Gastroesophageal sphincter (tissue), 4 donors: Measurements from ENCODE around the gene YWHAQ. TPM values are rescaled to one million over a fixed set of nuclear protein-coding genes. Genes with fewer than 3 reads are reported as not detected.

Source experiments
- ATAC-seq: fragments of 150-250 bp; one replicate; pipeline ENCODE4 v1.9.1; 2016; ENCODE audit warnings: mild to moderate bottlenecking, moderate library complexity
- H3K27ac ChIP-seq, 4 donors: fragments of 200-600 bp; sonication (generic) in 3 of 4; 1 replicate in 3 of 4; 2 replicates in 1 of 4; pipeline ENCODE4 v1.5.1; 2016 to 2019
- H3K27me3 ChIP-seq: fragments of 200-600 bp; sonication (generic); one replicate; pipeline ENCODE4 v1.5.1; 2019
- H3K36me3 ChIP-seq, 2 donors: fragments of 200-600 bp; sonication (generic); one replicate each; pipeline ENCODE4 v1.5.1; 2019; ENCODE audit warnings: control low read depth in 1 of 2
- H3K4me1 ChIP-seq, 3 donors: fragments of 200-600 bp; sonication (generic); 1 replicate in 2 of 3; 2 replicates in 1 of 3; pipeline ENCODE4 v1.5.1; 2016 to 2019; ENCODE audit warnings: control low read depth in 2 of 3
- H3K4me3 ChIP-seq, 2 donors: fragments of 200-600 bp; sonication (generic); one replicate each; pipeline ENCODE4 v1.5.1; 2019; ENCODE audit warnings: mild to moderate bottlenecking in 1 of 2, moderate library complexity in 1 of 2
- H3K9me3 ChIP-seq, 3 donors: fragments of 200-600 bp; sonication (generic); one replicate each; pipeline ENCODE4 v1.5.1; 2017 to 2019; ENCODE audit warnings: control low read depth in 2 of 3
- EP300 ChIP-seq: sonication (generic); formaldehyde crosslinking; IDR thresholded peaks from one replicate; pipeline ENCODE4 v1.6.1; 2017; ENCODE audit warnings: antibody characterized with exemption, mild to moderate bottlenecking
- POLR2A ChIP-seq, 2 donors: fragments of 450-650 bp; IDR thresholded peaks; one replicate each; pipeline ENCODE4 v1.6.1; 2017; ENCODE audit warnings: antibody characterized with exemption in 2 of 2, mild to moderate bottlenecking in 2 of 2, moderate library complexity in 1 of 2
- POLR2AphosphoS5 ChIP-seq: sonication (generic); formaldehyde crosslinking; IDR thresholded peaks from one replicate; pipeline ENCODE4 v1.6.1; 2017; ENCODE audit warnings: antibody characterized with exemption
- WGBS, 2 donors: methylation state at CpG; one replicate each; pipeline ENCODE4 v1.1.5; 2018; ENCODE audit warnings: low coverage in 1 of 2; 5-methylcytosine and 5-hydroxymethylcytosine counted together
- total RNA-seq, 4 donors: library from RNA; depleted of rRNA; stranded (reverse); fragments of >200 nt; gene quantifications; one replicate each; pipeline ENCODE4 v1.1.0, GENCODE V29; 2016
- TF ChIP-seq, protein P1 (sequence below), 4 experiments: fragments of 200-600 bp in 2 of 4; fragments of 450-650 bp in 2 of 4; sonication (generic) in 1 of 4; IDR thresholded peaks; one replicate each; pipeline ENCODE4 v1.5.1; 2017 to 2019; ENCODE audit warnings: antibody characterized with exemption in 4 of 4, mild to moderate bottlenecking in 2 of 4, moderate library complexity in 2 of 4

The YWHAQ gene
- total RNA-seq, 4 donors from 2014 or later, result 226 to 282 (median 255) TPM

DNA sequence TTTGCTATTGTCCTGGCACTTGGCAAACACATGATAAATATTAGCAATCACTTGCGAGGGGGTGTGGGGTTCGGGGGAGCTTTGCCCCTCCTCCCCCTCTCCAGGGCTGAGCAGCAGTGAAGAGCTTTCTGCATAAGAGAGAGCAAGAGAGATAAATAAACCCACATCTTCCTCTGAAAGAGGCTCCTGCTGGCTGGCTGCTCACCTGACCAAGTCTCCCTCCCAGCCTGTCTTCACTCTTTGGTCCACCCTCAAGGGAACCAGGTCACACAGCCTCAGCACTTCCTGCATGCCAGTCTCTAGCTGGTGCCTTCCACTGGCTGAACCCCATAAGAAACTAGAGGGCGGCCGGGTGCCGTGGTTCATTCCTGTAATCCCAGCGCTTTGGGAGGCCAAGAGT, 18.5 kb upstream of the YWHAQ start:
- 67% methylated on average over 1 of the region's 6 CpGs; no CpG with 5 or more reads in 1 of the 2 donors for WGBS, 2 donors
- TF ChIP-seq POLR2AphosphoS5 (no peak), POLR2A (IDR thresholded peaks at IDR 0.05) (no peak), EP300 (no peak)
- TF ChIP-seq, protein P1, sequence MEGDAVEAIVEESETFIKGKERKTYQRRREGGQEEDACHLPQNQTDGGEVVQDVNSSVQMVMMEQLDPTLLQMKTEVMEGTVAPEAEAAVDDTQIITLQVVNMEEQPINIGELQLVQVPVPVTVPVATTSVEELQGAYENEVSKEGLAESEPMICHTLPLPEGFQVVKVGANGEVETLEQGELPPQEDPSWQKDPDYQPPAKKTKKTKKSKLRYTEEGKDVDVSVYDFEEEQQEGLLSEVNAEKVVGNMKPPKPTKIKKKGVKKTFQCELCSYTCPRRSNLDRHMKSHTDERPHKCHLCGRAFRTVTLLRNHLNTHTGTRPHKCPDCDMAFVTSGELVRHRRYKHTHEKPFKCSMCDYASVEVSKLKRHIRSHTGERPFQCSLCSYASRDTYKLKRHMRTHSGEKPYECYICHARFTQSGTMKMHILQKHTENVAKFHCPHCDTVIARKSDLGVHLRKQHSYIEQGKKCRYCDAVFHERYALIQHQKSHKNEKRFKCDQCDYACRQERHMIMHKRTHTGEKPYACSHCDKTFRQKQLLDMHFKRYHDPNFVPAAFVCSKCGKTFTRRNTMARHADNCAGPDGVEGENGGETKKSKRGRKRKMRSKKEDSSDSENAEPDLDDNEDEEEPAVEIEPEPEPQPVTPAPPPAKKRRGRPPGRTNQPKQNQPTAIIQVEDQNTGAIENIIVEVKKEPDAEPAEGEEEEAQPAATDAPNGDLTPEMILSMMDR (IDR thresholded peaks at IDR 0.05), result no peak
- ATAC-seq, result no peak
- Histone ChIP-seq H3K4me1 (no peaks in the 10 kb centered on the region), H3K27ac (no peak overlapping the region), H3K36me3 (no peaks in the 10 kb centered on the region), H3K4me3 (no peak overlapping the region), H3K9me3 (no peaks in the 10 kb centered on the region), H3K27me3 (peaks cover 13% of the 10 kb centered on the region)

DNA sequence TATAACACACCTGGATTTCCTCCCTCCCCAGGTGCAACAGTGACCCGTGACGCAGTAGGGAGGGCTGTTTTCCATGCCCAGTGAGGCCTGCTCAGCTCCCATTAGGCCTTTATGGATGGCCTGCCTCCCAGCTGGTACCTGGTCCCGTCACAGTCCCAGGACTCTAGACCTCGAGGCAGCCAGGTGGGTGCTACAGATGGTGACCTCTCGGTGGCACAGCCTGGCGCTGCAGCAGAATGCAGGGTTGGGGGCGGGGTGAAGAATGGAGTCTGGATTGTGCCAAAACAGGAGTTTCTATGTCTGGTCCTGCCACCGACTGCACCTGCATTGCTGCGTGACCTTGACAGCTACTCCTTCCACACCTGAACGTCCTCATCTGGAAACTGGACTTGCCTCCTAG, 18.0 kb upstream of the YWHAQ start:
- Histone ChIP-seq H3K27me3 (peaks cover 13% of the 10 kb centered on the region), H3K9me3 (no peaks in the 10 kb centered on the region), H3K4me1 (no peaks in the 10 kb centered on the region), H3K27ac (no peak overlapping the region), H3K36me3 (no peaks in the 10 kb centered on the region), H3K4me3 (no peak overlapping the region)
- TF ChIP-seq POLR2AphosphoS5 (no peak), EP300 (no peak), POLR2A (IDR thresholded peaks at IDR 0.05) (no peak)
- TF ChIP-seq, protein P1 (IDR thresholded peaks at IDR 0.05), result no peak
- 92% methylated on average over 2 of the region's 10 CpGs; no CpG with 5 or more reads in 1 of the 2 donors for WGBS, 2 donors
- no peak for ATAC-seq

DNA sequence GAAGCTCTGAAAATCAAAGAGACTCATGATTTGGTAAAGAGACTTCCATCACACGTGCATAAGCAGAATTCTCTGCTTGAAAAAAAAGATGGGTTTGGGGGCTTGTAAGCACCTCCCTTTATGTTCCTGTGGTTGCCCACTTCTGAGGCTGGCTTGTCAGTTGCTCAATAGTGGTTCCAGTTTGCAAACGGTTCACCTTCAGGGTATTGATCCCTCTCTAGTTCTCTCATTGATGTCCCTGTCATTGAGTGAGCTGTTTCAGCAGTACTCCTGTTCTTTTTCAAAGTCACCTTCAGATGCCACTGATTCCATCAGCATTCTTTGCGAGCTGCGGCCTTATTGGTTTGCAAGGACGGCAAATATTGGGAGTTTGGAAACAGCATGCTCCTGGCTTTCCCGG, 17.1 kb upstream of the YWHAQ start:
- peaks cover 13% of the 10 kb centered on the region for H3K27me3 ChIP-seq
- H3K4me1 ChIP-seq, result no peaks in the 10 kb centered on the region
- TF ChIP-seq POLR2A (IDR thresholded peaks at IDR 0.05) (no peak), EP300 (no peak), POLR2AphosphoS5 (no peak)
- TF ChIP-seq, protein P1 (IDR thresholded peaks at IDR 0.05), result no peak
- no peaks in the 10 kb centered on the region for H3K36me3 ChIP-seq
- ATAC-seq, result no peak
- no peak overlapping the region for H3K4me3 ChIP-seq
- no peaks in the 10 kb centered on the region for H3K9me3 ChIP-seq
- 66 to 76% methylated on average over 2 to 4 of the region's 6 CpGs for WGBS, 2 donors
- no peak overlapping the region for H3K27ac ChIP-seq

DNA sequence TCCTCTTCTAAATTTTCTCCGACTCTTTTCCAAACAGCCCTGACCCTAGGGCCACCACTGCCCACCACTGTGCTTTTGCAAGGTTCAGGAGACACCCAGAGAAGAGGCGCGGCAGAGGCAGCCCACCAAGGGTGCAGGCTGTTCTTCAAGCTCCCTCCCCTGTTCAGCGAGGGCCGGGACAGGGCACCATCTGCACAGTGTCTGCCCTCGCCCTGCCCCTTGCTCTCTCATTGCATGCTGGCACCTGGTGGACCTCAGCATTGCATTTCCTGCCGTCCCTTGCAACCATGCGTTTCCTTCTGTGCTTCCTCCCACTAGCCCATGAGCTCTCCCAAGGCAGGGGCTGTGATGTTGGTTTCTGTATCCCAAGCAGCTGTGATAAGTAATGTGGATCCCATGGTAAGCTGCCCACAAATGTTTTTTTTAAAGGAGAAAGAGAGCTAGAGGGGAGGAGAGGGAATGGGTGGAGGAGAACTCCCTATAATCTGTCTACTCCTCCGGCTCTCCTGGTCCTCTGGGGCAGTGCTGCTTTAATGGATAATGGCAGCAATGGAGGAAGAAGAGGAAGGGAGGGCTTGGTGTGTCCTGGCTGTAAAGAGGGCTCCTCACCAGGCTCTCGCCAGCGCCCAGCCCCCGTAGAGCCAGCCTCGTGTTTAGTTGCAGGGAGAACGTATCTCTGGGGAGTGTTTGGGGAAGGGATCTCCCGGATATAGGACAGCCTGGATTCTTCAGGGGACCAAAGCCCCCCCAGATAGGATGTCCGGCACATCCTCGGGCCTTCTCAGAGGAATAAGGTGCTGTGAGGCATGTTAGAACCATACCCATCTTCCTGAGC, 15.6 kb upstream of the YWHAQ start:
- H3K36me3 ChIP-seq, result no peaks in the 10 kb centered on the region
- 59 to 71% methylated on average over 8 to 11 of the region's 17 CpGs for WGBS, 2 donors
- TF ChIP-seq EP300, result no peak
- TF ChIP-seq POLR2AphosphoS5, result no peak
- TF ChIP-seq, protein P1 (IDR thresholded peaks at IDR 0.05), result no peak
- TF ChIP-seq POLR2A (IDR thresholded peaks at IDR 0.05), result no peak
- H3K4me1 ChIP-seq, result no peaks in the 10 kb centered on the region
- H3K27me3 ChIP-seq, result peaks cover 13% of the 10 kb centered on the region
- H3K4me3 ChIP-seq, result no peak overlapping the region
- no peak for ATAC-seq
- H3K27ac ChIP-seq, result no peak overlapping the region
- no peaks in the 10 kb centered on the region for H3K9me3 ChIP-seq

DNA sequence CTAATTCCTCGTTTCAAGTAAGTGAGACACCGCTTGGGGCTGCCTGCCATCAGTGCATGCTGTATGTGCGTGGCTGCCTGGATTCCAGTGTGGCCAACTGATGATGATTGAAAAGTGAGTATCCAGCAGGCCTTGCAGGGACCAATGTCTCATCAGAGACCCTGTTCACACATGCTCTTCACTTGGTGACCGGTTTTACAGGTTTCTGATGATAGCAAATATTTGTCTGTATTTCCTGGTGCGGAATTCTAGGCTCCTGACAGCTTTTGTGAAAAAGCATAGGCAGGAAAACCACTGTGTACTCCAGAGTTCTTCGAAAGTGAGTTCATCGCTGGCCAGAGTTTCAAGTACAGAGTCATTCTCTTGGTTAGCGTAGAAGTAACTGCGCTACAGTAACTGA, 13.8 kb upstream of the YWHAQ start:
- Histone ChIP-seq H3K9me3 (no peaks in the 10 kb centered on the region), H3K36me3 (no peaks in the 10 kb centered on the region), H3K27ac (no peak overlapping the region), H3K27me3 (peaks cover 13% of the 10 kb centered on the region), H3K4me1 (peaks cover 0 to 8% (median 0%) of the 10 kb centered on the region in 3 donors), H3K4me3 (no peak overlapping the region)
- ATAC-seq, result no peak
- WGBS, 2 donors, result 93 to 98% methylated on average over 8 to 9 of the region's 9 CpGs
- TF ChIP-seq, protein P1 (IDR thresholded peaks at IDR 0.05), result no peak
- no peak for TF ChIP-seq POLR2AphosphoS5
